Erythroblast (primary cell): ENCODE data around the gene POU2F2.

Experiments used
- GATA1 ChIP-seq: IDR thresholded peaks from 2 replicates; pipeline ENCODE4 v1.6.1; 2011; ENCODE audit warnings: low read depth, mild to moderate bottlenecking, control low read depth, low read length, moderate library complexity
- POLR2A ChIP-seq: IDR thresholded peaks from 2 replicates; pipeline ENCODE4 v1.6.1; 2011; ENCODE audit warnings: mild to moderate bottlenecking, low read length

GRCh38 chr19:42177686-42178019 lies 45.4 kb upstream of the POU2F2 start:
- TF ChIP-seq POLR2A = no peak
- TF ChIP-seq GATA1 = no peak
